Activated CD4-positive, alpha-beta T cell treated with anti-CD3 and anti-CD28 coated beads, Interleukin-2, amount 50 U/mL, for 48 hours (primary cell): ENCODE results near the gene CUBN.
"Not testable (repeated sequence)": the region's sequence is repeated elsewhere in the genome, so short reads cannot be mapped to it uniquely, and the experiment has no call there.

Source experiments
- DNase-seq, 2 experiments: peaks; one replicate each; pipeline ENCODE4 v3.0.0-alpha.2; 2020

Gene CUBN

DNA sequence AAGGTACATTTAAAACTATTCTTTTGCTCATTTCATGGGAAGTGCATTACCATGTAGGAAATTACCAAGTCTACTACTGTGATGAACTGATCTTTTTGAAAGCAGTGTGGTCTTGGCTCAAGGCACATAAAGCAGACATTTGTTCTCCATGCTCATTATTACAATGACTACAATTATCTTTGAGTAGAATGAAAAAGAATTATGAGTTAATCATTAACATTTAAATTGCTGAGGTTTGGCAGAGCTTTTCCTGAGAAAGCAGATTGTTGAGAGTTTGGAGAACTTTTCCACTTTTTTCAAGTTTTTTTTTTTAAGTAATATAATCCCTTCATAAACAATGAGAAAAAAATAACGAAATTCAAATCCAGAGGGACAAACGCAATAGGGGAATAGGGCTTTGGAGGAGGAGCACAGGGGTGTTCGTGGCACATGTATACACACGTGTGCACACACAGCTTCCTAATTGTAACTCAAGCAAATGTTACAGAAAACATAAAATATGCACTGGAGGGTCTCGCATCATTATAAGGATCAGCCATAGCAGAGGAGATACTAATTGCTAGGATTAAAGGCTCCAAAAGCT is 8.9 kb upstream of the CUBN start:
- DNase-seq, result no peak

DNA sequence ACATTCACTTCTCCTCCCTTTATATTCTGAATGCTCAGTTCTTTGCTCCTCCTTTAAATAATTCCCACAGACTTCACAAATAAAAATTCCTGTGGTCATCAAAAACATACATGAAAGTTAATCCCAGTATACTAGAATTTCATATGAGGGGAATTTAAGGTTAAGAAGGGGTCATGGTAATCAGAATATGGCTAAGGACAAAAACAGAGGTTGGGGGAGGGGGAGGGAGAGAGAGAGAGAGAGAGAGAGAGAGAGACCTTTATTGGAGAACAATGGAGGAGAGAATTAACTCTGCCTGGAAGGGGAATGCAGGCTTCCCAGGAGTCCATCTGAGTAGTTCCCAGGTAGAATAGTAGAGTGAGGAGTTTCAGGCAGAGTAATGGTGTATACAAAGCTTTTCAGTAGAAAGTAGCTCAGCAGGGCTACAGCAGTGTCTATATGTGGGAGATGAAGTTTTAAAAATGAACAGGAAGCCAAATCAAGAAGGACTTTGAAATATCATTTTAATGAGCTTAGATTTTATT is 5.2 kb upstream of the CUBN start:
- no peak for DNase-seq

DNA sequence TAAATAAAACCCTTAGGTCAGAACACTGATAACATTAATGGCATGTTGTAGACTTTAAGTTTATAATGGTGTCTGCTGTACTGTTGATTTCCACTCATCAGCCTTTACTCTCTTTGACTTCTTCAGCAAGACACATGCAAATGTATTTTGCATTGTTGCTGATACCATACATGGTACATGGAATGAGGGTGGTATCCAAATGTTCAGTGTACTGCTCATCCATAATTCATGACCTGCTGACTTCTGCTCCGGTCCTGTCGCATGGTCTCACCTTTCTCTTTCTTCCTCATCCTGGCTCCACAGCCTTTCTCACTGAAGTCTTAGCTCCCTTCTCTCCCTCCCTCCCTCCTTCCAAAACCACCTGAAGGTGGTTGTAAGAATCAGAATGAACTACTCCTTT is 4.7 kb upstream of the CUBN start:
- no peak for DNase-seq

DNA sequence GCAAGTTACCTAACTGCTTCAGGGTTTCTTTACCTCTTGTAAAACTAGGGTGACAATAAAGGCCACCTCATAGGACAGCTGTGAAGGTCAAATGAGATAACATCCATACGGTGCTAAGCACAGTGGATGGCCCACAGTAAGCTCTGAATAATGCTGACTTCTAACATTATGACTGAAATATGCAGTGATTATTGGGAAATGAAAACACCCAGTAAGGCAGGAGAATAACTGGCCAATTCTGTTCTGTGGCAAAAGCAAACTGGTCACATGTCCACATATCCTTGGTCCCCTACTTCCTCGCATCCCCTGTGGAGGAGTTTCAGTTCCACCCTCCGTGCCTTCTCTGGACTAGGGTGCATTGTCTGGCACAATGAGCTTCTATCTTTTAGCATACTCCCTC is 1.4 kb downstream of the CUBN start:
- DNase-seq, result no peak

DNA sequence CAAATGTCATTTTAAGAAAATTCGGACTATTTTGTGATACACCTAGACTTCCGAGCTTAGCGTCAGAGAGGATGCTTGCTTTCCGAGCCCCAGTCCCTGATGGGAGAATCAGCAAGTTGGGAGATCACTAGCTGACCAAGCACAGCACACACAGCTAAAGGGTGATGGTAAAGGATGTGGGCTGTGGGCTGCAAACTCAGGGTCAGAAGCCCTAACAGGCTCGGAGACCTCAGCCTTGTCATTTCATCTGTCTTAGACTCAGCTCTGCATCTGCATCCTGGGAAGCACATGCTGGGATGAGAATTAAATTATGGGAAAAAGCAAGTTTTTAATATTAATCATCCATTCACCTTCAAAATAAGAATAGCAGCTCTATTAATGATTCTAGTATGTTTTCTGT is 3.3 kb downstream of the CUBN start:
- no peak for DNase-seq

DNA sequence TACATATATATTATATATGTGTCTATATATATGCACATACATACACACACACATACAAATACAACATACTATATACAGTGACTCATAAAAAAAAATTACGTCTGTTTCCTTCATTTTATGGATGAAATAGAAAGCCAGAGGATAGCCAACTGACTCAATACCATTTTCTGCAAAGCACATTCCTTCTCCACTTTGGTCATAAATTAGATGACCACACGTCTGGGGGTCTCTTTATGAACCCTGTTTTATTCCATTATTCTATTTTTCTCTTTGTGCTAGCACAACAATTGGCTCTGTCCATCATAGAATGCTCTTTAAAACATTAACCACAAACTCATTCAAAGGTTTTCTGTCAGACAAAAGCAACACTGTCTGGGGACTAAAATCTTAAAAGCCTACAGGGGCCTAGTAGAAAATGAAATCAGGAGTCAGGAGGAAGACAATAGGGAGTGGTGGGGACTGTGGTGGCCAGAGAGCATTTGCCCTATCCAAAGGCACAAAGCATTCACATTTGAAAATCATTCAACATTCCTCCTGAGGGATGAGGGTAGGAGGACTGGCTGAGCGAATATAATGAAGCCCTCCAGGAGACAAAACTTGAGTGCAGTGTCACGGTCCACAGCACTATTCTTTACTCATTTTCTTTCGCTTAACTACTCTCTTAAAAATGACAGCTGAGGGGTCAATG is 4.3 kb downstream of the CUBN start:
- no peak for DNase-seq

DNA sequence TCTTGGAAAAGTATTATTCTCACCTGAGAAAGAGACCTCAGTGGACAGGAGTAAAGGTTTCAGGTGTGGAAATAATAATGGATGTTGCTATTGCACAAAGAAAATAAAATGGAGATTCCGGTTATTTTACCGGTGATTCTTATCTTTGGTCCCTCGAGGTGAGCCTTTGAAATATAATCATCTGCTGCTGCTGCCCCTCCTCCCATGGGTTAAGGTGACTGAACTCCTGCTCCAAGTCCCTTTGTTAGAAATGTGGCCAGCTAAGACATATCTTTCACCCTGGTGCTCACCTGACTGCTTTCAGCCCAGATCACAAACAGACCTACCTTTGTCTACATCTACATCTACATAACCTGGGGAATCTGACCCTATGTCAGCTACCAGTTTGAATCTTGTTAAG is 5.7 kb downstream of the CUBN start:
- no peak for DNase-seq

DNA sequence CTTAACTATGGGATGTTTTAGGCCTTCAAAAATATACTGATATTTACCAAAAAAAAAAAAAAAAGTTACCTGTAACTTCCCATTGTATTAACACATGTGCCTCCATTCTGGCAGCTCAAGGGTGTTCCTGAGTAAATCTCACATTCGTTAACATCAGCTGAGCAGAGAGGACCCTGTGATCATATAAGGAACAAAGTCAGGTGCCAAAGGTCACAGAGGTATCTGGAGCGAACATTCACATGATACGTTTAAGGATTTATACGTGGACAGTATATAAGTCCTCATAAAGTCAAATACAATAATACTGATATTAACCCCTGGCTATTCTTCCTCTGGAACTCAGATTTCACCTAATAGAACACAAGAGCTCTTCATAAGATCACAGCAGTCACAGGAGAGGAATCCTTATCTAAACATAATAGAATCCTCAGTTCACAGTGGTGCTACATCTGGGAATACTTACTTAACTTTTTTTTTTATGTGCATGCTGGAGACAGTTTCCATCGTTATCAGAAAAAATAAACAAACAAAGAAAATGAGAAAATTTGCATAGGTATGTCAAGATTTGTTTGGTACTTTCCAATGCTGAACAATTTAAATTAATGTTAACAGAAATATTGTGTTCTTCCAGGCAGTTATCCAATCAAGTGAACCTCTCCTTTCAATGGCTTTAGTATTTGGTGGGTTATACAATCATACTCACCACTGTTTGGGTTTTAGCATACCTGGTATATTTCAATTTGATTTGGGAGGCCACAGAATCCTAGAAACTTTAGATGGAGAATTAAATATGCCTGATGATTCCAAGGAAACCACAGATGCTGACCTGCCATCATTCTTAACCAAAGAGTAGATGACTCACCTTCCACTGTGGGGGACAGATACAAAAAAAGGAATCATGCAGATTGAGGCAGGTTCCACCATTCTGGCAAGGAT is 6.6 kb downstream of the CUBN start:
- no peak for DNase-seq

DNA sequence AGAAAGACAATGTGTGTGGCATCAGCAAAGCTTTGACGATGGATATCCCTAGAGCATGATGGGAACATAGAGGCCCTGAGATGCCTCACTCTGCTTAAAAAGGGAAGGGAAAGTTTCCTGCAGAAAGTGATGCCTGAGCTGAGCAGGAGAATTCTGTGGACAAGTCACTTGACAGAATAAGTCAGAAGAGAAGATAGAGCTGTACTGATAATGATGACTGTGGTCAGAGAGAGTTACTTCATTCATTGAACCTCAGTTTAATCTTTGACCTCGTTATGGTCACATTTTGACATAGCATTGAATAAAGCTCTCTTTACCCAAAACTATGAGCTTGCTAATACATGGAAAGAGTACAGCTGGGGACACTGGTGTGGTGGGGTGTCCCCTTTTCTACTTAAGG is 7.6 kb downstream of the CUBN start:
- DNase-seq, result no peak

DNA sequence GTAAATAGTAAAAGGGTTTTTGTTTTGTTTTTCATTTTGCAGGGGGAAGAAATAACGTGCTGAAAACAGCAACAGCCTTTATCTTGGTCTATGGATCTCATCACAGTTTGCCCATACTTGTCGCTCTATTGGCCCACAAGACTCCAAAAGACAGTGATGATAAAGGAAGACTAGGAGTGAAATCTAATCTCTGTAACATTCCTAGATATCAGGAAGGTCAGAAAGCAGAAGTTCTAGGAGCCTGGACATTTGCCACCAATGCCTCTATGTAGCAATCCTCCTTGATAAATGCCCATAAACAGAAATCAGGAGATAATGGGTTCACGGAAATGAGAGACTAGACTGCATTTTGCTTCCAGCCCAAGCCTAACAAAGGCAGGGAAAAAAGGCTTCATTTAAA is 8.9 kb downstream of the CUBN start:
- no peak for DNase-seq

DNA sequence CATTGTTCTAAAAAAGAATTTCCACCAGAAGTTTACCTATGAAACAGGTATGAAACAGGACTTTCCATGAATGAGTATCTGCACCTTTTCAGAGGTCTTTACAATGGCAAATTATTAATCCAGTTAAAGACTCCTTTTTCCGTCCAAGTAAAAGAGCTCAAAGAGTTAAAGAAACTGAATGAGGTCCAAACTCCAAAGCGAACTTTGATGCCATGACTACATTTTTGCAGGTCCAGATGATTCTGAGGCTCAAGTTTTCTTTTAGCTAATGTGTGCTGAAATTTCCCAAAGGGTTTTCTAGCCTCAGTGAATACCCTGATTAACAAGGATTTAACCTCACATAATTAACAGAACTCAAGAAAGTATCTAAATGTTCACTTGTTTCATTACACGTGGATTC is 9.8 kb downstream of the CUBN start:
- DNase-seq, result no peak

DNA sequence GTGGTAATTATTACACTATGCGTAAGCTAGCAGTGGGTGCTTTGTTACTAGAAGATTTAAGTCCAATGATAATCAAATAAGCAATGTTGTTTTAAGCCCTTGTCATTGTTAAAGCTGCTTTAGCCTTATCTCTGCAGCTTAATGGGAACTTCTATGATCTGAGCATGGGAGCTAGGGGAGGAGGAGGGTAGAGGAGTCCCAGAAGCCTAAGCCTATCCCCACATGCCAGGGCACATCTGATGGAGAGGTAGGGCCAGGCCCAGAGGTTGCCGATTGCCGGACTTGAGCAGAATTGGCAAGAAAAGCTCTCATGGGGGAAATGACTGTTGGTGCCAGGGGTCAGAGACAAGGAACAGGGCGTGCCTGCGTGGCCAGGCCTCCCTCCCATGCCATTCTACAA is 13.4 kb downstream of the CUBN start:
- DNase-seq, result no peak

DNA sequence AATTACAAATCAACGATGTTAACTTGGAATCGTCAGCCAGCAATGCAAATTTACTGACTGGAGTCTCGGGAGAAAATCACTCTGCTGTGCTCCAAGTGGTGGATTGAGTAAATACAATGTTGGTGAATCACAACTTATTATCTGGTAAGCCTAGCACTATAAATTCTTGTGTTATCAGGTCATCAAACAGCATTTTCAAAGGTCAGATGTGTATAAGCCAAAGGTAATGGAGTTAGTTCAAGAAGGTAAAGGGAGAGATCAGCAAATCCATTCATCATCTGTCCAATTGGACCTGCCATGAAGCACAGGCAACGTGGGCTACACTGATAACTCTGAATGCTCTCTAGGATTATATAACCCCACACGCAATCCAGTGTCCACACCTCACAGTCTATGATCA is 13.9 kb downstream of the CUBN start:
- no peak for DNase-seq

DNA sequence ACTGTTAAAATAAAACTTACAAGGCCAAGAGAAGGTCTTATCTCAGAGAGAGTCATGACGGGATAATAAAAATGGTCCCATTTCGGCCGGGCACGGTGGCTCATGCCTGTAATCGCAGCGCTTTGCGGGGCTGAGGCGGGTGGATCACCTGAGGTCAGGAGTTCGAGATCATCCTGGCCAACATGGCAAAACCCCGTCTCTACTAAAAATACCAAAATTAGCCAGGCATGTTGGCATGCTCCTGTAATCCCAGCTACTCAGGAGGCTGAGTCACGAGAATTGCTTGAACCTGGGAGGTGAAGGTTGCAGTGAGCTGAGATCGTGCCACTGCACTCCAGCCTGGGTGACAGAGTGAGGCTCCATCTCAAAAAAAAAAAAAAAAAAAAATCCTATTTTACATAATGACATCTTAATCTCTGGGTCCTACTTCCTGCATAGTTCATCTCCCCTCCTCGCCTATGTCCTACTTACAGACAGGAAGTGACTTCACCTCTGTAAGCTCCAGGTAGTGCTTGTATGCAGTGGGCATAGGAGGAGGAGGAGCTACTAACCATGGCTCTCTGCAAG is 14.7 kb downstream of the CUBN start:
- DNase-seq, result not testable (repeated sequence)

DNA sequence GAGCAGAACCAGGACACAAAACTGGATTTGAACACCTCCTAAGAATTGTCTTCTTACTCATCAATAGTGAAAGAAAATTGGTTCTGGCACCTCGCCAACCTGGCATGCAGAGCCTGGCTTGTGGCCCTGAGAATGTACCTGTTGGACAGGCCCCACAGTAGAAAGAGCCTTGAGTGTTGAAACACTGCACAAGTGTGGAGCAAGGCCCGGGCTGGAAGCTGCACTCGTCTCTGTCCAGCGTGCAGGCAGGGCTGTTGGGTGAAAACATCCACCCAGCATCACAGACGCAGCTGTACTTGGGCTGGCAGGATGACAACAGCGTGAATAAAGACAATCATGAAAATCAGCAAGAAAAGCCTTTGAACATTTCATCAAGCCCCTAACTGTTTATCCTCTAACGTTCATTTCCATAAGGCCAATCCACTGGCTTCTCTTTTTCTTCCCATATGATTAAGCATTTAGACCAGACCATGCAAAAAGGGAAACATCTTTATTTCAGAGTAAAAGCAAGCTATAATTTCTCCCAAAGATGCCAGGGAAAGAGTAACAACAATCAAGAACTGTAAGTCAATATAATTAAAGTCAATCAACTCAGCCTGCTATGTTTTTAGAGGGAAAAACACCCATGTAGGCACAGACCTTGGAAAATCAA is 15.6 kb downstream of the CUBN start:
- DNase-seq, result no peak

DNA sequence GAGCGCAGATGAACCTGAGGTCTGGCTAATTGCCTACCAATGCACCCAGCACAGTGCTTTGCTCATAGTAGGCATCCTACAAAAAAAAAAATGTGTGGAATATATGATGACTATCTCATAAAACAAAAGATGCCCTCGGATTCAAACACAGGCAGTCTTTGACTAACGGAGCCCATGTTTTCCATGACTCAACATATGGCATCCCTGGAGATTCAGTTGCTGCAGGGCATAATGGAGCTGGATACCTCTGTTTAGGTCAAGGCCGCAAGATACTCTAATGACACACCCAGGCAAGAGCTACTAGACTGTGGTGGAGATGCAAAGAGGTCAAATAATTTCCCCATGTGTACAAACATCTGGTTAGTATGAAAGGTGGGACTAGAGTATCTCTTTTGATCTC is 16.3 kb downstream of the CUBN start:
- no peak for DNase-seq

DNA sequence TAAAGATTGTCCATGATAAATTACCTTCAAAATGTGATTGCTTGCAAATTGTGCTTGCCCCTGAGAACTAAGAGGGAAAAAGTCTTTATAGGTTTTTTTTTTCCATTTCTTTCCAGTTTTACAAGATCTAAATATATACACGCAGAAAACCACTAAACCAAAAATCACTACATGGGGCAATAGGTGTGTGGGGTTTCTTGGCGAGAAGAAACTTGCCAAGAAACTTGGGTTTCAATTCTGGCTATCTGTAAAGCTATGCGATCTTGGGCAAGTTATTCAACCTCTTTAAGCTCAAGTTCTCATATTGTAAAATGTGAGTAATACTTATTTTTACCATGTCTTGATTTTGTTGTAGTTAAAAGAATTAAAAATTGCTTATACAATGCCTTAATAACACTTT is 17.0 kb downstream of the CUBN start:
- no peak for DNase-seq

DNA sequence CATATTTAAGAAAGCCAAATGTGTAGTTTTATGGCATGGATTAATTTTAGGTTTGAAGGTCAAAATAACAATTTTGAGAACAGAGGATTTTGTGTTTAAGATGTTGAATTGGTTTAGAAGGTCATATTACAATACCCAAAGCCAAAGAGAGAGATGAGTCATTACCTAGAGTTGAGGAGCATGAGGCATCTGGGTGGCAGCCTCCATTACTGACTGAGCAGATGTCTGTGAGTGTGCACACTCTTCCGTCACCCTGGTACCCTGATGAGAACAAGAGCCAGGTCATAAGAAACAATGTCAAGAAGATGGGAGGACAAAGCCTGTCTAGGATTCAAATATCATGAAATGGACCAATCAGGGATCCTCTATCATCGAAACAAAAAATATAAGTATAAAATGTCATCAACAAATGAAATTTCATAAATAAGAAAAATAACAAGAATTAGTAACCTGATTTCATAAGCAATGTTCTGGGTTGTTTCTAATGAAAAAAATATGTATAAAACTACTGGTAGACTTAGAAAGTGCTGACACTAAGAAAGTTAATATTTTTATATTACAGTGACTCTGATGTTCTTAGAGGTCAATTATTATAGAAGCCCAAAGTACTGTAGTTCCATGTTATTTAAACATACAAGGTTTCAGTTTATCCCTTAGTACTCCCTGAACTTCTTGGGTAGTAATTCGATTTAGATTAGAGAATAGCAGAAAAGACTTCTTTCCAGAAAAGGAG is 20.0 kb downstream of the CUBN start:
- DNase-seq, result no peak

DNA sequence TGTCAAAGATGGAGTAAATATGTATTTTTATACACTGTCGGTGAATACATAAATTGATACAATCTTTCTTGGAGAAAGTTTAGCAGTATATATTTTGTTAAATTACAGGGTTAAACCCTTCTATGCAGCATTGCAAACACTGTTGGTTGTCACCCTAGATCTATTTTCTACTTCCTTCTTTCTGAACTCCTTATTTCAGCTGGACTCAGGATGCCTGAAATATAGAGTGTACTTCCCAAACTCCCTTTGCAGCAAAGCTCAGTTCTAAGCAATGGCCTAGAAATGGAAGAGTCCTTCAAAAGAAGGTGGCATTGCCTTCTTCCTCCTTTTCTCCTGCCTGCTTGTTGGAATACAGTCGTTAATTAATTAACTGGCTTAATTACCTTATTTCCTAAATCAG is 20.6 kb downstream of the CUBN start:
- DNase-seq, result no peak

DNA sequence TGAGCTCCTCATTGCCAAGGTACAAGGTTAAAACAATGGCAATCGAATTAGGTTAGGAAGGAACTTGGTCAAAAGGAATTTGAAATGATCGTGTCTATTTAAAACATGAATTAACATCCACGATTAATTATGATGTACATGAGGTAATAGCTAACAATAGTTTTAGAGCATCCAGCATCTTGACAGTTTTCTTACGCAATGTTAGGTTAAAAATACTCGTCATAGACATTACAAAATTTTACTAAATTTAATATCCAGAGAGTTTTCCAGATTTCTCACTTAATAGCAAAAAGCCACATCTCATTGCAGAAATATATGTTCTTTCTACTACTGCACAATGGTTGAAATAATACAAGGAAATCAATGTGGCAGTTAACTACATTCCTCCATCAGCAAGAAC is 22.6 kb downstream of the CUBN start:
- DNase-seq, result no peak

DNA sequence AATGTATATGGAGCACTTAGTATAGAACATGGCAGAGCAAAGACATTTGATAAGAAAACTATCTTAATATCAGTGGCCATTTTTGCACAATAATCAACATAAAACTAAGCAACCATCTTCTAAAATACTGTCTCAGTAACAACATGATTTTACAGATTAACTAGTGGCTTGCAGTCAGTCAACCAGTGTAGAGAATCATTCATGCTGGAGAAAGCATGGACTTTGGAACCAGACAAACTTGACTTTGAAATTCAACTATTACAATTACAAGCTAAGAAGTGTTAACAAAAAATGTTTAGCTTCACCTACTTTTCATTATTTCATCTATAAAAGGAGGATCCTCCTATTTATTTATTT is 27.7 kb downstream of the CUBN start:
- no peak for DNase-seq

DNA sequence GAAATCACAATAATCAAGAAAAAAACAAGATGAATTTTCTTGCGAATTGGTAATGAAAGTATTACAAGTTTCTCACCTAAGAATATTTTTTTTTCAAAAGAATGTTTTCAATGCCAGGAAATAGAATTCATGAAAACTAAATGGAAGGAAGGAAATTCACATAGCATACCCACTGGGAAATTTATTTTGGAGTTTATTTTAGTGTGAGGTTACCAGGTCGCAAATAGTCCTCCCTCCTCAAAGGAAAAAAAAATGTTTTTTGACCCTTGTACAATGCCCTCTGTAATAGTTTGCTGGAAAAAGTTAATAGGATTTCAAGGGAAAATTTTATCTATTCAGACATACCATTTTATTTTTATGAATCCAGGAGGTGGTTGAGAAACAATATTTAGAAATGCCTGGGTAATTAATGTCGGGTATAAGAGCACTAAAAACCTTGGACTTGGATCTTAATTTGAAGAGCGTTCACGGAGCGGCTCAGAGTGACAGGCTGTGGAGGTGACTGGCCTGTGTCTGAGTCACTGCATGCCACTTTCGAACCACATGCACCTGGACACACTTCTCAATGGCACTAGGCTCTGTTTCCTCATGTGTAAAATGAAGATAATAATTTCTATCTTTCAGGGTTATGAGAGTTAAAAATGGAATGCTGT is 28.2 kb downstream of the CUBN start:
- no peak for DNase-seq
